ENCODE data around the gene SGMS1. TPM values are rescaled to one million over a fixed set of nuclear protein-coding genes. Genes with fewer than 3 reads are reported as not detected.
A peak's percentile ranks its signal among the peaks of the same experiment; 100 is the strongest.

Gene SGMS1
- total RNA-seq, 1 experiment from 2014 or later, result 31.8 TPM

DNA sequence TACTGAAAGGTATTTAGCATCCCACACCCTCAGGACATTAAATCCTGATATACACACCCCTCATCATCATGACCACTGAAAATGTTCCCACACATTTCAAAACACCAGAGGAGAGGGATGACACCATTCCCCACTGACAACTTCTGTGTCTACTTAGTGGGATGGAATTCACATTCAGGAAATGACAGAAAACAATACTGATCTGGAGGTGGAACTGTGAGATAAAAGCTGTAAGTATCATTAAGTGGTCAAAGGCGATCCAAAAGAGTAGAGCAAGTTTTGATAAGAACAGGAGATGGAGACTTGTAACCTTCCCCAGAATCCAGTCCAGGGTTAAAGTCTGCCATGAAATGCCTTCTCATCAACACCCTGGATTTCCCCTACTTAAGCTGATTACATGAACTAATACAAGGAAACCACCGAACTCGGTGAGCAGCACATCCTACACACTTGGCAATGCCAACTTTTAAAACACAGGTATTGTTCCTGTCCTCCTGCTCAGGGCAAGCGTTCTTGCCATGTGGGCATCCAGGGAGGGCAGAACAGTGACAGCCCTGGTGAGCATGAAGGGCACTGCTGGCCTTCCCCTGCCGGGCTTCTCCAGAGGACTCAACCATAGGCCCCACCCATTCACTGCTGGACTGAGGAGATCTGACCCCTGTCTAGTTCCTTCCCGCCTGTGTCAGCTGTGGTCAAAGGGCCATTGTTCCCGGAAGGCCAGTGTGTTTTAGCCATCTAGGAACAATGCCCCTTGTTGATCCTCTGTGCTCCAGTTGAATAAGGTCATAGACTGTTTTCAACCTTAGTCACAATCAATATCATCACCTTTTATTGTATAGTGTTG, 85.0 kb downstream of the SGMS1 start:
- DNase-seq (ENCODE audit: low read depth), result no peak

DNA sequence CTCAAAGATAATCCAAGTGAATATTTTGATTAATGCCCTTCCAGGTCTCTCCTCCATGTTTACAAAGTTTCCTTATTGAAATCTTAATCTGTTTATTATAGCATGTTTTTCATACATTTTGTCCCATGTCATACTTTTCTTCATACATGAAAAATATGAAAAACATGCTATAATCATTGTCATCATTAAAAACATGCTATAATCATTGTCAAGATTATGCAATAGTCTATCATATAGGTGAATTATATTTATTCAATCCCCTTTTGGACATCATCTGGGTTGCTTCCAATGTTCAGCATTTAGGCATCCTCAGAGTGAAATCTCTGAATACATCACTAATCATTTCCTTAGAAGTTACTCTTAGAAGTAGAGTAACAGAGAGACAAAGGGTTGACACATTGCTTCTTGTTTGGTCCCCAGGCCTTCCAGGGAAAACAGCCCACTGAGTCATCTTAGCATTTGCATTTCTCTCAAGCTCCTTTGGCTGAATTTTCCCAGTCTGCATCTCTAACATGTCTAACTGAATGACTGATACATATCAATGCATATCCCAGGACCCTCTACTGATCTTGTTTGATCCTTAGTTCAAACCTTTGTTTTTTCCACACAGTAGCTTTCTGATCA, 87.0 kb downstream of the SGMS1 start:
- DNase-seq (ENCODE audit: low read depth), result peak; percentile 25

DNA sequence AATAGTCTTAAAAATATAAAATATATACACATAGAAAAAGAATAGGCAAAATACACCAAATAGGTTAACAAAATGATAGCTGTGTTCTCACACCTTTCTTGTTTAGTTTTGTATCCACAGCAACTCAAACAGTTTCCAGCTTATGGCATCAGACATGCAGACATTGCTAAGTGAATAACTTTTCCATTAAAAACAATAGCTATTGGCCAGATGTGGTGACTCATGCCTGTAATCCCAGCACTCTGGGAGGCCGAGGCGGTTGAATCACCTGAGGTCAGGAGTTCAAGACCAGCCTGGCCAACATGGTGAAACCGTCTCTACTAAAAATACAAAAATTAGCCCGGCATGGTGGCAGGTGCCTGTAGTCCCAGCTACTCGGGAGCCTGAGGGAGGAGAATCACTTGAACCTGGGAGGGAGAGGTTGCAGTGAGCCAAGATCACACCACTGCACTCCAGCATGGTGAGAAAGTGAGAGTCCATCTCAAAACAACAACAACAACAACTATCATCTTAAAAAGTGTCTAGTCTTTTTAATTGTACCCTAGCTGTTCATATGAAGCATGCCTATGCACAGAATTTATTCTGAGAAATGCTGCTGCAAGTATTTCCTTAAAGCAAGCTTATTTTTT, 88.9 kb downstream of the SGMS1 start:
- peak; percentile 69 for DNase-seq (ENCODE audit: low read depth)

DNA sequence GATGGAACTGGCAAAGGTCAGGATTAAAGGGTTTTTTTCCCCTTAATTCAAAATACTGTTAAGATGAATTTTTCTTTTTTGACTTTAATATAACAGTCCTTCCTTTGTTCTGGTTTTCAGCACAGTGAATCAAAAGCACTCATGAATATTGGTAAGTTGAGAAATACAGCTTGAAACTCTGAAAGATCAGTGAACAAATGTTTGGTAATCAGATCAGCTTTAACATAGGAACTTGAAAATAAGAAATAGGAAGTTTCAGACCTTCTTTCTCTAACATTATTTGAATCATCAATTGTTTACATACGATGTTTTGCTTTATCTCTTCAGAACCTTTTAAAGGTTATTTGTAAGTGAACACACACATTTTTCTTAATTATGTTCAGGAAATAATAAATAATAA, 90.5 kb downstream of the SGMS1 start:
- no peak for DNase-seq (ENCODE audit: low read depth)

DNA sequence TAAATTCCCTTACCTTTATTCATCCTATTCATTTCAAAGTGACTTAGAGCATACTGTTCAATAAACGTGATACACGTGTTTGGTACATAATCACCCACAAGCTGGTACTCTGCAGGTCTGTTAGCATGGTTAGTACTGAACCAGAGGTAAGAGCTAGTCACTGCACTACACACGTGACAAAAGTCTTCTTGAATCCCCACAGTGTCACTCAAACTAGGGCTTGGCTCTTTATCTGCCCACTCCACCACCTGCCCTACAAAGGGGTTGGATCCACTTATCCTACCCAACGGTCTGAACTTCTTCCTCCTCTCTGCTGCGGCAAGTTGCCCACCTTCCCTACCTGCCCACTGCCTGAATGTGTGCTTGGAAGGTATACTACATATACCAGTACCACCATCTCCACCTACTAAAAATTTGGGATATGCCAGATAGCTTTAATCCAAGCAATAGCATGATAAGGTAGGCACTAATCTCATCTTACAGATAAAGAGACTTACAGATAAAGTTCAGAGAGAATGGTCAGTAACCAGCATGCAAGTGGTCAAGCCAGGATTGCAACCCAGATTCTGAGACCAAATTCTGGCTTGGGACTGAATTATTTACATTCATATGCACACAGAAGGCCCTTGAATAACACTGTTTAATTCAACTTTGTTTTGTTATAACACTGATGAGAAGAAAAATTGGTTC, 92.2 kb downstream of the SGMS1 start:
- DNase-seq (ENCODE audit: low read depth), result no peak

DNA sequence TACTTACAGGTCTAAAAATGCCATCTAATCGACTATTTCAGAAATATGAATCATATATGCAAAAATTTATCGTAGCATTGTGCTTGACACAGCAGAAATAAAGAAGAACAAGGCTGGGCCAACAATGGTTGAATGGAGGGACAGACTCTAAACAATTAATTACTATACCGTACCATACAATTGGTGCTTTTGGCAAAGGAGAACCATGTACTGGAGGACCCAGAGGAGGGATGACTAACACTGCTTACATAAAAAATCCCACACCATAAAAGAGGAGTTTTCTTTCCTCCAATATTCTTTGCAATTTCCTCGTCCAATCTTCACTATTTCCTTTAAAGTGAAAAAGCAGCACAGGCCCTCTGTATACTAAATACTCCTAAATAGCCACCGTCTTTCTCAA, 94.1 kb downstream of the SGMS1 start:
- no peak for DNase-seq (ENCODE audit: low read depth)

DNA sequence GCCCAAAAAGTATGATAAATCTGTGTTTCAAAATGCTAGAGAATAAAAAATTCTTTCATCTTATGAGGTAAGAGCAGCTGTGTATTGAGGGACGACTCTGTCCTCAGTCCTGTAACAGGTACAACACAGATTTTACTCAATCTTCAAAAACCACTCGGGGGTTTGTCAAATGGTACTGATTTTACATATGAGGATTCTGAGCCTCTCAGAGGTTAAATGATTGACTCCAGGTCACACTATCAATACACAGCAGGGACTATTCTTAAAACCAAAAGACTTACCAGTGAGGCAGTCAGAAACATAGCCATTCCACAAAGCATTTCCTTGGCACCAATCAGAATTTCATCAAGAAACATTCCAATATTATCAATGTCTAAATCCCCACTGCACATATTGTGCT, 95.5 kb downstream of the SGMS1 start:
- DNase-seq (ENCODE audit: low read depth), result no peak

DNA sequence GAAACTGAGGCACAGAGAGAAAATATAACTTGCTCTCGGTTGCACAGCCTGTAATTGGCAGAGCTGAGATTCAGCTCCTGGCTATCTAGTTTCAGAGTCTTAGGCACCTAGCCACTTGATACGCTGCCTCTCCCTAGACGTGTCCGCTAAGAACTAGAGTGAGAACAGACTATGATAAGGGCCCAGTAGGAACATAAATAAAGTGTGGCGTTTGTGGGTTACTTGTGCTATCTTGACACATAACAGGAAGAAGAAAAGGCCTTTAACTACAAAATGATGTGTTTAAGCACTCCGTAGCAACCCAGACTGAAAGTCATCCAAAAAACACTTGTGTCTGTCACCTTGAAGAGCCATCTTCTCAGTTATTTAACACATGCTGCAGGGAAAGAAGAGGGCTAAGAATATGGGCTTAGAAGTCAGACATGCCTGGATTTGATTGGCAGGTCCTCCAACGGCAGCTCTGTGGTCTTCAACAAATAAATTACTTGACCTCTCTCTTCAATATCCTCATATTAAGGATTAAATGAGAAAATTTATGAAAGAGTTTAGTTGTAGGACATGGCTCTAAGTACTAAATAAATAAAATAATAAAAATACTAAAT, 96.2 kb downstream of the SGMS1 start:
- no peak for DNase-seq (ENCODE audit: low read depth)

DNA sequence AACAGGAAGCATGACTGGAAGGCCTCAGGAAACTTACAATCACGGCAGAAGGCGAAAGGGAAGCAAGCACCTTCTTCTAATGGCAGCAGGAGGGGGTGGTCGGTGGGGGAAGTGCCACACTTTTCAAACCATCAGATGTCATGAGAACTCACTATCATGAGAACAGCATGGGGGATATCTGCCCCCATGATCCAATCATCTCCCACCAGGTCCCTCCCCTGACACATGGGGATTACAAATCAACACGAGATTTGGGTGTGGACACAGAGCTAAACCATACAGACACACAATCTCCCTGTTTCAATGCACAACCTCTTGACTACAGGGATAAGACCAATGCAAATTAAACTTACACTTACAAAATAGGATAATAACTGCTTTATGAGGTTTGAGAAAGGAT, 97.6 kb downstream of the SGMS1 start:
- DNase-seq (ENCODE audit: low read depth), result no peak

DNA sequence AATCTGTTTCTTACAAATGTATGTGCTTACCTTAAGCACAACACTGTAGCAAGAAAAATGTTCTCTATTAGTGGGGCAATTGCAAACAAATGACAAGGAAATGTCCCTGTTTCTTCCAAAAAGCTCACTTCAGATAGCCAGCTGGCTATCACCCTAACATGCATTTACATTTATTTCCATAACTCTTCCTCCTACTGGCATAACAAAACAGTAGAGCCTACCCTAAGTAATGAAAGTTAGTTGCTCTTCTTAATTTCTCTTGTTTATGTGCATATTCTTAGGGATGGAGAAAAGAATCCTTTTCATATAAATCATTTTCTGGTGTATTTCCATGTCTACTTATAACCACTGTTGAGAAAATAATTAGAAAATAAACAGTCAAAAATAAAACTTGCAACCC, 100.4 kb downstream of the SGMS1 start:
- no peak for DNase-seq (ENCODE audit: low read depth)

DNA sequence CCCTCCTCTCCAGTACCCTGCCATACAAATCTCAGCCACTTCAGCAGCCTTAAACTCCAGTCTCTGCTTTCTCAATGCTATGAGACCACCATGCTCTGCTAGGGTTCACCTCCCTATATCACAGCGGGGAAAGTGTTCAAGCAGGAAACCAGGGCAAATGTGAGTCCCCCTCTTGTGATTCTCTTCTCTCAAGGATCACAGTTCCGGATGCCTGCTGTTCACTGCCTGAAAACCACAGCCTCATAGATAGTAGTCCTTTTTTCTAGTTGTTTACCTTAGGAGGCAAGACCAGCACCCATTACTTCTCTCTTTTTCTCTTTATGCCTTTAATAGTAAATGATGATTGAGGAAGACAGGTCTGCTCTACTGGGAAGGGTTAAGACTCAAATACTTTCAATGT, 100.8 kb downstream of the SGMS1 start:
- DNase-seq (ENCODE audit: low read depth), result no peak

DNA sequence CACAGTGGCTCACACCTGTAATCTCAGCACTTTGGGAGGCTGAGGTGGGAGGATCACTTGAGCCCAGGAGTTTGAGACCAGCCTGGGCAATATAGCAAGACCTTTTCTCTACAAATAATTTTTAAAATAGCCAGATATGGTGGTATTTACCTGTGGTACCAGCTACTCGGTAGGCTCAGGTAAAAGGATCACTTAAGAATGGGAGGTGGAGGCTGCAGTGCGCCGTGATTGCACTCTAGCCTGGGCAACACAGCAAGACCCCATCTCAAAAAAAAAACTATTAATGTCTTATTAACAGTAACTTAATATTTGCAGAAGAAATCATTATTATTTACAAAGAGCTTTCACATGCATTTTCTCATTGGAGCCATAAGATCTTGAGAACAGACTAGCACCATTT, 103.6 kb downstream of the SGMS1 start:
- no peak for DNase-seq (ENCODE audit: low read depth)

DNA sequence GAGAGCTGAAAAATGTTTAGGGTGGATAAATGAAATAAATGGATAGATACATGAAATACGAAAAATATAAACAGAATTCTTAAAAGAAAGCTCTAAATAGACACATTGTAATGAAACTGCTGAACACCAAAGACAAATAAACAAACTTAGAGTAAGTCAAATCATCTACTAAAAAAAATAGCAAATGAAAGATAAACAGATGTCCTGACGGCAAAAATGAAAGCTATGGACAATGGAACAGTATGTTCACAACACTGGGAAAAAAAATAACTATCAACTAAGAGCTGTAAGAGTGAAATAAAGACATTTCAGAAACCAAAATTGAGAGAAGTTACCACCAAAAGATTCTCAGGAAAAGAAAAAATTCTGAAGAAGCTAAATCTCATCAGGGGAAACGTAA, 106.1 kb downstream of the SGMS1 start:
- no peak for DNase-seq (ENCODE audit: low read depth)

DNA sequence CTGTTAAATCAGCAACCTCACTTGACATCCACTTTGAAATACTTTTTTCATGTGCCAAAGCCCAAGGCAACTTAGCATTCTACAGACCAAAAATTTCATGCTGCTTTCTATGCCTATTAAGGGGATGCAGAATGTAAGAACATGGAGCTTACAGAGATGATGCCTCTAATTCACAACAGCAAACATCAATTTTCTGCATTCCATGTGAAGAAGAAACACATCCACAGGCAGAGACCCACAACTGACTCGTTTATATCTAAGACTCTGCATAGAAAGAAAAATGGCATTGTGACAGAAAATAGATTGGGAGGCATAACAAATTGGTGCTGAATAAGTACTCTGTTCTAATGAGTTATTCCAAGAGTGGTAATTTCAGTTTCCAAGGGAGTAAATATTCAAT, 107.6 kb downstream of the SGMS1 start:
- DNase-seq (ENCODE audit: low read depth), result no peak

DNA sequence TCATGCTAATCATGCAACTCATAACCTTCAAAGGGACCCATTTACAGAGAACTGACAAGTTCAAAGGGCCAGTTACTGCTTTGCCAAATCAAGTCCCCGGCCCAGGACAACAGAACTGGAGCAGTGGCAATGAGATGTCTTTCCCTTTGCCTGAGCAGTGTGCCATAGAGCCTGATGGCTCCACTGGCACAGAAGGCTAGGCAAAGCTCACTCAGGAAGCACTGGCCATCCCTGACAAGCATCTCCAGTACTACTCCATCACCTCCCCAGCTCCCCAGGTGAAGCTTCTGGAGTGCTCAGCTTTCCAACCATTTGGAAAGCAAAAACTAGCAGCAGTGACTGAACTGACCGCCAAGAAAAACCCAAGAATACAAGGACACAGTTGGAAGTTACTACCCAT, 108.3 kb downstream of the SGMS1 start:
- no peak for DNase-seq (ENCODE audit: low read depth)

DNA sequence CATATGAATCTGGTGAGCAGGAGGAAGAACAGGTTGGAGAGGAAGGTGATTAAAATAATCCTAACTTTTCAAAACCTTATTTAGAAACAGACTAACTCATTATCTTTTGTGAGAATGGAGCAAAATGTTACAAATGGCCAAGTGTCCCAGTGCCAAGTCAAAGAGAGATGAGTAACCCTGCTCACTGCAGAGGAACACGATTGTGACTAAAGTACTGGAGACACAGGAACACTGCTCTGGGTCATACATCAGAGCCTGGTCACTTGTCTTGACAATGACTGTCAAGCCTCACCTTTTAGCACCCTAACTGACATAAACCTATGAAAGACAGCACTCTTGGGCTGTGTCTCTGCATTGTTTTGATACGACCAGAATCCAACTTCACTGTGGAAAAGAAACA, 108.8 kb downstream of the SGMS1 start:
- DNase-seq (ENCODE audit: low read depth), result no peak

DNA sequence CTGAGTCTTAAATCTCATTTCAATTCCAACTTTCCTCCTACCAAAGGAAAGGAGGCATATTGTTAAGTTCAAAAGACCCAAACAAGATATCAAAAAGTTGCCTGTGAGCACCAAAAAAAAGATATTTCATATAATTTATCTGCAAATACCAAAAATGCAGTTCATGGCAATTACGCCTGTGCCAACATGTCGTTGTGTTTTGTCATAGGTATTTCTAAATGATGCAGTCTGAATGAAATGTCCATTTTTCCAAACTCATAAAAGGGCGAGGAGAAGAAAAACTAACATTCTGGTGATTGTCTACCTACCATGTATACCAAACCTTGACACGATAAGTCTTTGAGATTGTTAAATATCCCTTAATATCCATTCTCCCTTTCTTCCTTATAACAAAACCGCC, 109.8 kb downstream of the SGMS1 start:
- no peak for DNase-seq (ENCODE audit: low read depth)

DNA sequence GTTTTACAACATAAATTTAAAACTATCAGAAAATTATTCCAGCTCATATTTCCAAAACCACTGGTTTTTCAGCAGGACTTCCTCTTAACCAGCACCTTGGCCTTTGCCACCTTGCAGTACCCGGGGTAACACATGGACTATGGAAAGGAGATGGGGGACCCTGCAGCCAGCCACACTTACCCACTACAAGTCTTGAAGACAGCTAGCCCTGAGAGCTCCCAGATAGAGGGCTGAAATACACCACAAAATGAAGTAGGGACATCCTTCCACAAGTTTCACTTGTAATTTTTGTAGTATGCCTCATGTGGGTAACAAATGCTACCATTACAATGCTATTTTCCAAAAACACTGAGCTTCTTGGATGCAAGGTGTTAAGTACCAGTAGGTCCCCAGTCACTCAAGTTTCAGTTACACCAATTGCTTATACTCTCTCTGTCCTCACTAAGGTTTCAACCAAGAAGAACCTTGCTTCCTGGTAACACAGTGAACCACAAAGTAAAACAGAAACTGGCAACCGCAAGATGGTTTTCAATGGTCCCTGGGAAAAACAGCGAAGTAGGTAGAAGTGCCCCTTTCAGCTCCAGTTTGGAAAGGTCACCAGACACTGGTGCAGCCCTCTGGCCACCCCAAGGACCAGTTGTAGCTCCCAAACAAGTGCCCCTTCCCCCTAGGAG, 110.9 kb downstream of the SGMS1 start:
- no peak for DNase-seq (ENCODE audit: low read depth)

DNA sequence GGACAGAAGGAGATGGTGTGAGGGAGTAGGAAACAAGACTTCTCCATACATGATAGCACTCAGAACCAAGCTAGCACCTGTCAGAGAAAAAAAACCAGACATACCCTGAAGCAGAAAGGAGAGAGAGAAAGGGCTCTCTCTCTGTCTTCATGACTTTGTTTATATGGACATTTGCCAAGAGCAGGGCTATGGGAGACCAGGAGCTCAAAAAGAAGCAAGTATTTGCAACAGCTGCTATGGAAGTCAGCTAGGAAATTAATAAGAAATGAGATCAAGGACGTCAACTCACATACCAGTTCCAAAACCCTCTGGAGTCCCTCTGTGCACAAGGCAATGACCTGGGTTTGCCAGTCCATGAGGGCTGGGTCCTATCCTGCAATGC, 111.6 kb downstream of the SGMS1 start:
- DNase-seq (ENCODE audit: low read depth), result no peak

DNA sequence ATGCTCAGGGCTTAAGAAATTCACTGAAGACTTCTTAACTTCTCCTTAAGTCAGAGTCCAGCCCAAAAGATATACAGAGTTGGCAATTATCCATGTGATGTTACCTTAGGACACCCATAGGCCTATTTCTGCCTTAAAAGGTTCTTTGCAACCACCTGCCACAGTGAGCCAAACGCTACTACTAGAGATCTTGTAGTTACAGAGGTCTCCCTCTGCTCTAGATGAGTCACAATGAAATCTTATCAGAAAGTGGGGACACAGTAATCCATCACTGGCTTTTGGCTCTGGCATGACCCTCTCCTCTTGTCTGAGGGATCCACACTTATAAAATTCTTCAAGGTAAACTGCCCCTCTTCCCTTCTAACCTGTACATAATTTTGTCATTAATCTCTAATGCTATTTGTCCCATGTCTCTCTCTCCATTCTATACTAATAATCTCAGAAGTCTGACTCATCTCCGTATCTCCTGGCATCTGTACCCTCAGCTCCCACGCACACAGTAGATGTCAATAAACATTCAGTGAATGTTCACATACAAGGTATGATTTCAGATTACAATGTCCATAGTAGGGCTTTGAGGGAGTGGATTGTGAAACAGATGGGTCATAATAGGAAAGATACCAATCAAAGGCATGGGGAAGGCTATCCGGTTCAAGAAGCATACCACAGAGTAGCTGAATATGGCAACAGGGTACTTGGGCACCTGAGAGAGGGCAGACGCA, 112.1 kb downstream of the SGMS1 start:
- DNase-seq (ENCODE audit: low read depth), result peak; percentile 17
